ENCODE measurements around the gene PLSCR3. TPM values are rescaled to one million over a fixed set of nuclear protein-coding genes. Genes with fewer than 3 reads are reported as not detected.

Gene PLSCR3
- total RNA-seq, 1 experiment from 2014 or later: 15.2 TPM

DNA sequence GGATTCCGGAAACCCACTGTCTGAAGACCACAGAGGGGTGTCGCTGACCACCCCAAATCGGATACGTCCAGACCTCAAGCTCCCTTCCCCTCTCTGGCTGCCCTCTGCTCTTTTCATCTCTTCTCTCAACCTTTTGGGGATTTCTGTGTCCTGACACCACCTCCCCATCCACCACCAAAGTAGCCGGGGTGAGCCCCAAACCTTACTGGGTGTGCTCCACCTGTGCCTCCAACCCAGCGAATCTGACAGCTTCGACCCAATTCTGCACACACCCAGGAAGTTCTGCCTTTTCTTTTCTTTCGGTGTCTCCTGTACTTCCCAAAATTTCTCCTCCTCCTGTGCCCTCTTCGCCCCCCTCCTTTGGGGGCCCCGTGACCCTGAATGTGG lies 41.8 kb downstream of the PLSCR3 start:
- ChIA-PET POLR2A (ENCODE audit: low non-redundant PET) (no interaction called here), CTCF (no interaction called here)
- TSS peak; percentile 42 for BruUV-seq (replicated peaks)
- Histone ChIP-seq H3K9me3 (ENCODE audit: low read depth, low read length, poor library complexity, severe bottlenecking) (no peaks in the 10 kb centered on the region), H3K27me3 (replicated peaks; ENCODE audit: insufficient read depth, low read depth, low read length, poor library complexity) (no peaks in the 10 kb centered on the region), H3K36me3 (ENCODE audit: insufficient read depth, low read length, poor library complexity, severe bottlenecking) (no peaks in the 10 kb centered on the region), H3K27ac (ENCODE audit: low read depth, low read length, poor library complexity, severe bottlenecking) (peak overlapping the region; percentile 94), H3K4me1 (ENCODE audit: insufficient read depth, low read length, poor library complexity, severe bottlenecking) (peaks cover 38% of the 10 kb centered on the region), H3K4me3 (ENCODE audit: low read depth, low read length, poor library complexity, severe bottlenecking) (peak overlapping the region; percentile 93)
- no peak for TF ChIP-seq EZH2 (IDR thresholded peaks at IDR 0.05; ENCODE audit: borderline replicate concordance, low read depth, low read length, poor library complexity, severe bottlenecking)
- TF ChIP-seq, protein P1, sequence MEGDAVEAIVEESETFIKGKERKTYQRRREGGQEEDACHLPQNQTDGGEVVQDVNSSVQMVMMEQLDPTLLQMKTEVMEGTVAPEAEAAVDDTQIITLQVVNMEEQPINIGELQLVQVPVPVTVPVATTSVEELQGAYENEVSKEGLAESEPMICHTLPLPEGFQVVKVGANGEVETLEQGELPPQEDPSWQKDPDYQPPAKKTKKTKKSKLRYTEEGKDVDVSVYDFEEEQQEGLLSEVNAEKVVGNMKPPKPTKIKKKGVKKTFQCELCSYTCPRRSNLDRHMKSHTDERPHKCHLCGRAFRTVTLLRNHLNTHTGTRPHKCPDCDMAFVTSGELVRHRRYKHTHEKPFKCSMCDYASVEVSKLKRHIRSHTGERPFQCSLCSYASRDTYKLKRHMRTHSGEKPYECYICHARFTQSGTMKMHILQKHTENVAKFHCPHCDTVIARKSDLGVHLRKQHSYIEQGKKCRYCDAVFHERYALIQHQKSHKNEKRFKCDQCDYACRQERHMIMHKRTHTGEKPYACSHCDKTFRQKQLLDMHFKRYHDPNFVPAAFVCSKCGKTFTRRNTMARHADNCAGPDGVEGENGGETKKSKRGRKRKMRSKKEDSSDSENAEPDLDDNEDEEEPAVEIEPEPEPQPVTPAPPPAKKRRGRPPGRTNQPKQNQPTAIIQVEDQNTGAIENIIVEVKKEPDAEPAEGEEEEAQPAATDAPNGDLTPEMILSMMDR (conservative IDR thresholded peaks at IDR 0.05; ENCODE audit: low read depth, low read length): no peak; the same call in 1 of the 2 replicates
- DNase-seq (ENCODE audit: low spot score): no peak
- intact Hi-C loops (cut with micrococcal nuclease; ENCODE audit: unreplicated experiment): loop anchor here (10.0 kb wide), 1 partner anchor 132 kb away; the partner anchor contains the start of genes POLR2A and SLC35G6

DNA sequence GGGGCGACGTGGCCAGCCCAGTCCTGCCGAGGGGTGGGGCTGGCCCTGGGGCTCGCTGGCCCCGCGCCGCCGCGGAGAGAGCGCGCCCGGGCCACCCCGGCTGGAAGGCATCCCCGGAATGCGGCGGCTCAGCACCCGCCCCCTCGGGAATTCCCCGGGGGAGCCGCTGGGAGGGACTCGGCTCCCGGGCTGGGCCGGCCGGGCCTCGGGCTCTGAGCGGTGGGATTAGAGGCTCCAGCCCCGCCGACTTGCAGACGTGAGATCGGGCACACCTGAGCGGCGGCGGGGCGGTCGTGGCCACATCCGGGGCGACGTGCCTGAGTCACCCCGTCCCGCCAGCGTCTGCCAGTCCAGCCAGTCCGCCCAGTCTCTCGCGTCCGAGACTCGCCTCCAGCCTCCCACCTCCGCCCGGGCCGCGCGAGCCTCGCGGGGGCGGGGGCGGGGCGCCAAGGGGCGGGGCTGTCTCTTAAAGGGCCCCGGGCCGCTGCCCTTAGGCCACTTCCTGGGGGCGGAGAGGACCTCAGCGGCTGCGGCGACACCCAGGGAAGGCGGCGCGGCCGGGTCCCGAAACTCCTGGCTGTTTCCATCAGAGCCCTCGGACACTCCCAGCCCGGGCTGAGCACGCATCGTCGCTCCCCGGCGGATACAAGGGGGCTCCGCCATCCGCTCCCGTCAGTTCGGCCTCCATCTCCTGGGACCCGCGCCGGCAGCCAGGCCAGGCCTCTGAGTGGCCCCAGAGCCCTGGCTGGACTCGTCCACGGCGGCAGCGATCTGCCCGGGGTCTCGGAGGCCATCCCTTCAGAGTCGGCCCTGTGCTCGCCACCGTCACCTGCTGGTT lies 42.4 kb downstream of the PLSCR3 start, which contains the start of gene KCTD11:
TSS of gene KCTD11 (plus strand) at position 498 of the 838 bp plus-strand sequence.
- H3K27ac ChIP-seq (ENCODE audit: low read depth, low read length, poor library complexity, severe bottlenecking): peak within 1 kb of the TSS; percentile 94
- TF ChIP-seq, protein P1 (conservative IDR thresholded peaks at IDR 0.05; ENCODE audit: low read depth, low read length): peak; percentile 56; the same call in 1 of the 2 replicates
- no peak for TF ChIP-seq EZH2 (IDR thresholded peaks at IDR 0.05; ENCODE audit: borderline replicate concordance, low read depth, low read length, poor library complexity, severe bottlenecking)
- BruUV-seq (replicated peaks): no TSS peak

DNA sequence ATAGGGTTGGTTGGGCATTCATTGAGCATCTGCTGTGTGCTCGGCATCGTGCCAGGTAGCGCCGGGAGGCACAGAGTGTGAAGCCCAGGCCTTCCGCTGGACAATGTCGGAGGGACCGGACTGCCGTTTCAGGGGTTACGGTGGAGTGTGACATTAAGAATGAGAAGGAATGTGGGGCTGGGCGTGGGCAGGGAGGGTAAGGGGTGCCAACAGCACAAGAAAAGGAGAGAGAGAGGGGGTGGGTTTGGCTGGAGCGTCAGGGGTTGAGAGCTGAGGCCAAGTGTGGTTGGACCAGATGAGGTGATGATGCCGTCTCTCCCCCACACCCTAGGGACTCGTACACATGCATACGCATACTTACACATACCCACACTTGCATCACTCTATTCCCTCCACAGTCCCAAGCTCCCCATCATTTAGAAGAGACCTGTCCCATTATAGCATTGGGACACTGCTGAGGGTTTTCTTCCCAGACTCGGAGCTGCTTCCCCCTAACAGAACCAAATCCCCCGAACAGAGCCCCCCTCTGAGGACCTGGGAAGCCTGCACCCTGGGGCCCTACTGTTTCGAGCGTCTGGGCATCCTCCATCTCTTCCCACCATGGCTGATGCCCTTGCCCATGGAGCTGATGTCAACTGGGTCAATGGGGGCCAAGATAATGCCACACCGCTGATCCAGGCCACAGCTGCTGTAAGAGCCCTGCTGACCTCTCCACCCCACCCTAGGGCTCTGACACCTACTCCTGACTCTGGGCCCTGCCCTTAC lies 45.7 kb downstream of the PLSCR3 start:
- BruUV-seq (replicated peaks): no TSS peak
- Histone ChIP-seq H3K27me3 (replicated peaks; ENCODE audit: insufficient read depth, low read depth, low read length, poor library complexity) (no peaks in the 10 kb centered on the region), H3K36me3 (ENCODE audit: insufficient read depth, low read length, poor library complexity, severe bottlenecking) (no peaks in the 10 kb centered on the region), H3K27ac (ENCODE audit: low read depth, low read length, poor library complexity, severe bottlenecking) (no peak overlapping the region), H3K4me3 (ENCODE audit: low read depth, low read length, poor library complexity, severe bottlenecking) (no peak overlapping the region), H3K4me1 (ENCODE audit: insufficient read depth, low read length, poor library complexity, severe bottlenecking) (peaks cover 24% of the 10 kb centered on the region), H3K9me3 (ENCODE audit: low read depth, low read length, poor library complexity, severe bottlenecking) (no peaks in the 10 kb centered on the region)
- no peak for DNase-seq (ENCODE audit: low spot score)
- TF ChIP-seq EZH2 (IDR thresholded peaks at IDR 0.05; ENCODE audit: borderline replicate concordance, low read depth, low read length, poor library complexity, severe bottlenecking): no peak
- TF ChIP-seq, protein P1 (conservative IDR thresholded peaks at IDR 0.05; ENCODE audit: low read depth, low read length): no peak
- CTCF ChIA-PET: no interaction called here
- POLR2A ChIA-PET (ENCODE audit: low non-redundant PET): no interaction called here
- intact Hi-C loops (cut with micrococcal nuclease; ENCODE audit: unreplicated experiment): loop anchor here (5.0 kb wide), 2 partner anchors 51 to 301 kb away; no protein-coding TSS in a partner anchor

More for the DNA sequence above, 42.4 kb downstream of the PLSCR3 start, which contains the start of gene KCTD11:
- intact Hi-C loops (cut with micrococcal nuclease; ENCODE audit: unreplicated experiment): loop anchor here (10.0 kb wide), 1 partner anchor 133 kb away; the partner anchor contains the start of genes POLR2A and SLC35G6
- Histone ChIP-seq H3K9me3 (ENCODE audit: low read depth, low read length, poor library complexity, severe bottlenecking) (no peaks in the 10 kb centered on the region), H3K4me1 (ENCODE audit: insufficient read depth, low read length, poor library complexity, severe bottlenecking) (peaks cover 38% of the 10 kb centered on the region), H3K27me3 (replicated peaks; ENCODE audit: insufficient read depth, low read depth, low read length, poor library complexity) (no peaks in the 10 kb centered on the region), H3K36me3 (ENCODE audit: insufficient read depth, low read length, poor library complexity, severe bottlenecking) (no peaks in the 10 kb centered on the region), H3K4me3 (ENCODE audit: low read depth, low read length, poor library complexity, severe bottlenecking) (peak within 1 kb of the TSS; percentile 93)
- ChIA-PET POLR2A (ENCODE audit: low non-redundant PET) (no interaction called here), CTCF (interaction anchor here (0.6 to 0.7 kb wide), 2 partner anchors 209 to 328 kb away, joined by 3 to 4 read pairs; no protein-coding TSS in a partner anchor)
- DNase-seq (ENCODE audit: low spot score): peak; percentile 87

All from A673 (cell line).